ENCODE data around the gene KICS2. TPM values are rescaled to one million over a fixed set of nuclear protein-coding genes. Genes with fewer than 3 reads are reported as not detected.
"Not testable (repeated sequence)": the region's sequence is repeated elsewhere in the genome, so short reads cannot be mapped to it uniquely, and the experiment has no call there.

Gene KICS2
- total and polyA plus RNA-seq, 7 experiments from 2014 or later, result 11.3 to 26.9 (median 18.2) TPM

DNA sequence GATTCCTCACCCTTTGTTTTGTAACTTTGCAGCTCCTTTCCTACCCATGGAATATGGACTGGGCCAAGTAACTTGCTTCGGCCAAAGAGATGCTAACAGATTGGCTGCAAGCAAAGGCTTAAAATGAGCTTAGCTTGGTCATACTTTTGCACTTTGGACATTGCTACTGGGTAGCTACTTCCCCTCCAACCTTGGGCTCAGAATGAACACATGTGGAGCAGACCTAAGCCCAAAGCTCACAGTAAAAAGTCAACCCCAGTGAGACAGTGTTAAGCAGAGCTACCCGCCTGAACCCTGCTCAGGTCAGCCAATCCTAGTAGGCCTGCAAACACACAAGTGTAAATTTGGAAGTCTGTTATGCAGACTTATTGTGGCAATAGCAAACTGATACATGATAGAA is 14.6 kb downstream of the KICS2 start:
- Histone ChIP-seq H3K27ac (ENCODE audit: low read depth, low read length) (no peak overlapping the region), H3K4me1 (ENCODE audit: control insufficient read depth in 2 of 2, insufficient read depth in 2 of 2, low read length in 2 of 2) (no peaks in the 10 kb centered on the region), H3K27me3 (ENCODE audit: control insufficient read depth in 2 of 2, insufficient read depth in 2 of 2, low read length in 2 of 2) (no peaks in the 10 kb centered on the region), H3K9me3 (ENCODE audit: control insufficient read depth in 2 of 3, low read length in 3 of 3) (no peaks in the 10 kb centered on the region), H3K4me3 (ENCODE audit: low read length) (no peak overlapping the region), H3K36me3 (ENCODE audit: control insufficient read depth in 2 of 3, insufficient read depth in 3 of 3, low read length in 3 of 3) (peaks cover 0 to 13% (median 4%) of the 10 kb centered on the region in 3 experiments)
- Mint-ChIP-seq H3K27me3 (no peaks in the 10 kb centered on the region), H3K9me3 (peaks cover 0 to 5% (median 0%) of the 10 kb centered on the region in 11 donors), H3K4me3 (no peak overlapping the region), H3K27ac (no peak overlapping the region), H3K36me3 (peaks cover 14 to 65% (median 48%) of the 10 kb centered on the region in 5 donors), H3K4me1 (peaks cover 0 to 4% (median 0%) of the 10 kb centered on the region in 7 donors)
- POLR2A ChIA-PET, result no interaction called here
- CTCF ChIA-PET, result no interaction called here
- intact Hi-C loops (cut with micrococcal nuclease), result no loop called here
- ATAC-seq (no peak), DNase-seq (no peak)

GRCh38 chr12:64205542-64205941 is 16.6 kb downstream of the KICS2 start:
- H3K4me1 Mint-ChIP-seq, result peaks cover 0 to 4% (median 0%) of the 10 kb centered on the region in 7 donors
- CTCF ChIA-PET, result no interaction called here
- POLR2A ChIA-PET, result interaction anchor here (0.6 kb wide), 1 partner anchor 295 kb away, joined by 3 read pairs; no protein-coding TSS in a partner anchor

DNA sequence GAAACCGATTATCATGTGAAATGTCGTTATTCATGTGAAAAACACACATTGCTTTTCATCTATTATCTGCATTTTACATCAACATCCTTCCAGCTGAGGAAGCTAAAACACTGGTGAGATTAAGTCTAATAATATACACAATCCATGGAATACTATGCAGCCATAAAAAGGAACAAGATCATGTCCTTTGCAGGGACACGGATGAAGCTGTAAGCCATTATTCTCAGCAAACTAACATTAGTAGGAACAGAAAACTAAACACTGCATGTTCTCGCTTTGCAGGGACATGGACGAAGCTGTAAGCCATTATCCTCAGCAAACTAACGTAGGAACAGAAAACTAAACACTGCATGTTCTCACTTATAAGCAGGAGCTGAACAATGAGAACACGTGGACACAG is 18.3 kb downstream of the KICS2 start:
- no peak overlapping the region for H3K27ac ChIP-seq (ENCODE audit: low read depth, low read length)
- CTCF ChIA-PET, result no interaction called here
- H3K4me3 ChIP-seq (ENCODE audit: low read length), result no peak overlapping the region
- peaks cover 9 to 51% (median 38%) of the 10 kb centered on the region in 5 donors for H3K36me3 Mint-ChIP-seq
- no peak overlapping the region for H3K4me3 Mint-ChIP-seq
- H3K9me3 ChIP-seq (ENCODE audit: control insufficient read depth in 2 of 3, low read length in 3 of 3), result no peaks in the 10 kb centered on the region
- H3K36me3 ChIP-seq (ENCODE audit: control insufficient read depth in 2 of 3, insufficient read depth in 3 of 3, low read length in 3 of 3), result peaks cover 0 to 17% (median 0%) of the 10 kb centered on the region in 3 experiments
- intact Hi-C loops (cut with micrococcal nuclease), result no loop called here
- H3K4me1 Mint-ChIP-seq, result peaks cover 0 to 4% (median 0%) of the 10 kb centered on the region in 7 donors
- POLR2A ChIA-PET, result no interaction called here
- no peaks in the 10 kb centered on the region for H3K27me3 Mint-ChIP-seq
- H3K9me3 Mint-ChIP-seq, result peaks cover 0 to 5% (median 4%) of the 10 kb centered on the region in 11 donors
- no peaks in the 10 kb centered on the region for H3K4me1 ChIP-seq (ENCODE audit: control insufficient read depth in 2 of 2, insufficient read depth in 2 of 2, low read length in 2 of 2)
- ATAC-seq (no peak), DNase-seq (no peak)
- no peaks in the 10 kb centered on the region for H3K27me3 ChIP-seq (ENCODE audit: control insufficient read depth in 2 of 2, insufficient read depth in 2 of 2, low read length in 2 of 2)
- H3K27ac Mint-ChIP-seq, result no peak overlapping the region

More at GRCh38 chr12:64205542-64205941, 16.6 kb downstream of the KICS2 start:
- Mint-ChIP-seq H3K4me3 (no peak overlapping the region), H3K36me3 (peaks cover 9 to 58% (median 45%) of the 10 kb centered on the region in 5 donors), H3K27ac (no peak overlapping the region), H3K27me3 (no peaks in the 10 kb centered on the region), H3K9me3 (peaks cover 0 to 5% (median 4%) of the 10 kb centered on the region in 11 donors)
- DNase-seq (no peak), ATAC-seq (no peak)
- intact Hi-C loops (cut with micrococcal nuclease), result no loop called here
- Histone ChIP-seq H3K36me3 (ENCODE audit: control insufficient read depth in 2 of 3, insufficient read depth in 3 of 3, low read length in 3 of 3) (peaks cover 0 to 17% (median 0%) of the 10 kb centered on the region in 3 experiments), H3K4me1 (ENCODE audit: control insufficient read depth in 2 of 2, insufficient read depth in 2 of 2, low read length in 2 of 2) (no peaks in the 10 kb centered on the region), H3K27me3 (ENCODE audit: control insufficient read depth in 2 of 2, insufficient read depth in 2 of 2, low read length in 2 of 2) (no peaks in the 10 kb centered on the region), H3K4me3 (ENCODE audit: low read length) (no peak overlapping the region), H3K27ac (ENCODE audit: low read depth, low read length) (no peak overlapping the region), H3K9me3 (ENCODE audit: control insufficient read depth in 2 of 3, low read length in 3 of 3) (no peaks in the 10 kb centered on the region)

GRCh38 chr12:64203036-64203435 is 19.1 kb downstream of the KICS2 start:
- no peak for DNase-seq
- CTCF ChIA-PET, result no interaction called here
- Histone ChIP-seq H3K36me3 (ENCODE audit: control insufficient read depth in 2 of 3, insufficient read depth in 3 of 3, low read length in 3 of 3) (peaks cover 0 to 12% (median 0%) of the 10 kb centered on the region in 3 experiments), H3K4me3 (ENCODE audit: low read length) (no peak overlapping the region), H3K27me3 (ENCODE audit: control insufficient read depth in 2 of 2, insufficient read depth in 2 of 2, low read length in 2 of 2) (no peaks in the 10 kb centered on the region), H3K9me3 (ENCODE audit: control insufficient read depth in 2 of 3, low read length in 3 of 3) (no peaks in the 10 kb centered on the region), H3K4me1 (ENCODE audit: control insufficient read depth in 2 of 2, insufficient read depth in 2 of 2, low read length in 2 of 2) (no peaks in the 10 kb centered on the region), H3K27ac (ENCODE audit: low read depth, low read length) (no peak overlapping the region)
- intact Hi-C loops (cut with micrococcal nuclease), result no loop called here
- no peaks in the 10 kb centered on the region for H3K27me3 Mint-ChIP-seq
- POLR2A ChIA-PET, result no interaction called here
- no peak for ATAC-seq
- H3K9me3 Mint-ChIP-seq, result peaks cover 0 to 5% (median 4%) of the 10 kb centered on the region in 11 donors
- H3K4me3 Mint-ChIP-seq, result no peak overlapping the region
- H3K4me1 Mint-ChIP-seq, result no peaks in the 10 kb centered on the region
- H3K27ac Mint-ChIP-seq, result no peak overlapping the region
- peaks cover 9 to 46% (median 38%) of the 10 kb centered on the region in 5 donors for H3K36me3 Mint-ChIP-seq

- H3K27ac Mint-ChIP-seq; H3K27ac ChIP-seq (ENCODE audit: low read depth, low read length); H3K27me3 ChIP-seq (ENCODE audit: control insufficient read depth in 2 of 2, insufficient read depth in 2 of 2, low read length in 2 of 2); CTCF ChIA-PET; H3K4me3 Mint-ChIP-seq; POLR2A ChIA-PET; H3K4me1 ChIP-seq (ENCODE audit: control insufficient read depth in 2 of 2, insufficient read depth in 2 of 2, low read length in 2 of 2); ATAC-seq; H3K4me1 Mint-ChIP-seq; DNase-seq; H3K4me3 ChIP-seq (ENCODE audit: low read length); H3K9me3 Mint-ChIP-seq; H3K9me3 ChIP-seq (ENCODE audit: control insufficient read depth in 2 of 3, low read length in 3 of 3); intact Hi-C loops (cut with micrococcal nuclease); H3K27me3 Mint-ChIP-seq: not testable (repeated sequence)
- H3K36me3 Mint-ChIP-seq, result peaks cover 18 to 34% (median 29%) of the 10 kb centered on the region in 5 donors
- H3K36me3 ChIP-seq (ENCODE audit: control insufficient read depth in 2 of 3, insufficient read depth in 3 of 3, low read length in 3 of 3), result peaks cover 0 to 23% (median 0%) of the 10 kb centered on the region in 3 experiments
Observed at GRCh38 chr12:64195841-64196240, 26.3 kb downstream of the KICS2 start.

- H3K4me3 ChIP-seq (ENCODE audit: low read length), result no peak overlapping the region
- Mint-ChIP-seq H3K27ac (no peak overlapping the region), H3K36me3 (peaks cover 18 to 37% (median 29%) of the 10 kb centered on the region in 5 donors), H3K9me3 (no peaks in the 10 kb centered on the region), H3K27me3 (no peaks in the 10 kb centered on the region), H3K4me3 (no peak overlapping the region), H3K4me1 (peaks cover 0 to 7% (median under 1%) of the 10 kb centered on the region in 7 donors)
- CTCF ChIA-PET, result no interaction called here
- H3K9me3 ChIP-seq (ENCODE audit: control insufficient read depth in 2 of 3, low read length in 3 of 3), result no peaks in the 10 kb centered on the region
- ATAC-seq (no peak), DNase-seq (no peak)
- no peaks in the 10 kb centered on the region for H3K4me1 ChIP-seq (ENCODE audit: control insufficient read depth in 2 of 2, insufficient read depth in 2 of 2, low read length in 2 of 2)
- no peaks in the 10 kb centered on the region for H3K27me3 ChIP-seq (ENCODE audit: control insufficient read depth in 2 of 2, insufficient read depth in 2 of 2, low read length in 2 of 2)
- H3K27ac ChIP-seq (ENCODE audit: low read depth, low read length), result no peak overlapping the region
- intact Hi-C loops (cut with micrococcal nuclease), result no loop called here
- H3K36me3 ChIP-seq (ENCODE audit: control insufficient read depth in 2 of 3, insufficient read depth in 3 of 3, low read length in 3 of 3), result peaks cover 0 to 23% (median 0%) of the 10 kb centered on the region in 3 experiments
- POLR2A ChIA-PET, result no interaction called here
Observed at GRCh38 chr12:64194333-64195149, 27.6 kb downstream of the KICS2 start.

- no peaks in the 10 kb centered on the region for H3K27me3 ChIP-seq (ENCODE audit: control insufficient read depth in 2 of 2, insufficient read depth in 2 of 2, low read length in 2 of 2)
- Mint-ChIP-seq H3K36me3 (peaks cover 18 to 41% (median 29%) of the 10 kb centered on the region in 5 donors), H3K4me3 (no peak overlapping the region), H3K9me3 (no peaks in the 10 kb centered on the region), H3K27me3 (no peaks in the 10 kb centered on the region), H3K27ac (no peak overlapping the region), H3K4me1 (peaks cover 0 to 7% (median 1%) of the 10 kb centered on the region in 7 donors)
- intact Hi-C loops (cut with micrococcal nuclease), result no loop called here
- H3K36me3 ChIP-seq (ENCODE audit: control insufficient read depth in 2 of 3, insufficient read depth in 3 of 3, low read length in 3 of 3), result peaks cover 0 to 23% (median 0%) of the 10 kb centered on the region in 3 experiments
- DNase-seq, result no peak
- H3K27ac ChIP-seq (ENCODE audit: low read depth, low read length), result no peak overlapping the region
- CTCF ChIA-PET, result no interaction called here
- H3K4me1 ChIP-seq (ENCODE audit: control insufficient read depth in 2 of 2, insufficient read depth in 2 of 2, low read length in 2 of 2), result no peaks in the 10 kb centered on the region
- no peak overlapping the region for H3K4me3 ChIP-seq (ENCODE audit: low read length)
- no peak for ATAC-seq
- H3K9me3 ChIP-seq (ENCODE audit: control insufficient read depth in 2 of 3, low read length in 3 of 3), result no peaks in the 10 kb centered on the region
- POLR2A ChIA-PET, result no interaction called here
Observed at GRCh38 chr12:64193931-64194330, 28.2 kb downstream of the KICS2 start.
